Lower leg skin (tissue), 4 donors: ENCODE data around the gene CCL22. TPM values are rescaled to one million over a fixed set of nuclear protein-coding genes. Genes with fewer than 3 reads are reported as not detected.

ENCODE experiments used
- DNase-seq, 2 donors: peaks; one replicate each; pipeline ENCODE4 v3.0.0-alpha.2; 2019; ENCODE audit warnings: low spot score in 2 of 2
- H3K4me3 ChIP-seq: fragments of 200-600 bp; sonication (generic); 2 replicates; pipeline ENCODE4 v1.5.1; 2017; ENCODE audit warnings: mild to moderate bottlenecking, low read depth; ENCODE audit not compliant: poor library complexity, severe bottlenecking
- CTCF ChIP-seq, 3 donors: fragments of 450-650 bp; IDR thresholded peaks; one replicate each; pipeline ENCODE4 v1.5.1; 2016; ENCODE audit warnings: antibody characterized with exemption in 3 of 3, mild to moderate bottlenecking in 3 of 3, moderate library complexity in 2 of 3
- POLR2A ChIP-seq, 2 donors: fragments of 450-650 bp; IDR thresholded peaks; one replicate each; pipeline ENCODE4 v1.6.1; 2016 to 2017; ENCODE audit warnings: antibody characterized with exemption in 2 of 2, mild to moderate bottlenecking in 1 of 2, moderate library complexity in 1 of 2
- WGBS, 2 donors: methylation state at CpG; one replicate each; pipeline ENCODE4 v1.1.5; 2018; 5-methylcytosine and 5-hydroxymethylcytosine counted together
- intact Hi-C: fragments of 100-400 bp; cut with DNase I; formaldehyde crosslinking; loops from one replicate; pipeline ENCODE4 v1.15.0; 2023; ENCODE audit warnings: low total_unique reads
- total RNA-seq, 4 donors: library from RNA; depleted of rRNA; stranded (reverse); fragments of >200 nt; gene quantifications; one replicate each; pipeline ENCODE4 v1.1.0, GENCODE V29; 2016

The CCL22 gene
- total RNA-seq, 4 donors from 2014 or later: 0.99 to 10.1 (median 2.0) TPM

DNA sequence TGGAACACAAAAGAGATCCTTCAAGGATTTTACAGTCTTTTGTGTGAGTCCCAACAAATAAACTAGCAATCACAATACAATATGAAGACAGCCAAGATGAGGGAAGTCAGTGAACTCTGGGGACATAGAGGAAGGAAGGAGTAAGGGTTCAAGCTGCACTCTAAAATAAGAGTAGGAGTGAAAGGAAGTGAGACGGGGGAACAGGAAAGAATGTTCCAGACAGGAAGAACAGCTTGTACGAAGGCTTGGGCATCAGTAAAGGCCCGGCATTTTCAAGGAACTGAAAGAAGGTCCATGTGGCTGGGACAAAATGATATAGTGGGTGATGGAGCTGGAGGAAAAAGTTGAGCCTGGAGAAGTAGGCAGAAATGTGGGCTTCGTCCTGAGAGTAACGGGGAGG lies 50.5 kb downstream of the CCL22 start:
- DNase-seq: no peak
- WGBS, 2 donors: 56 to 60% methylated on average over 5 of the region's 5 CpGs
- no peak overlapping the region for H3K4me3 ChIP-seq
- TF ChIP-seq POLR2A (IDR thresholded peaks at IDR 0.05) (no peak), CTCF (IDR thresholded peaks at IDR 0.05) (no peak)
- intact Hi-C loops: no loop called here

DNA sequence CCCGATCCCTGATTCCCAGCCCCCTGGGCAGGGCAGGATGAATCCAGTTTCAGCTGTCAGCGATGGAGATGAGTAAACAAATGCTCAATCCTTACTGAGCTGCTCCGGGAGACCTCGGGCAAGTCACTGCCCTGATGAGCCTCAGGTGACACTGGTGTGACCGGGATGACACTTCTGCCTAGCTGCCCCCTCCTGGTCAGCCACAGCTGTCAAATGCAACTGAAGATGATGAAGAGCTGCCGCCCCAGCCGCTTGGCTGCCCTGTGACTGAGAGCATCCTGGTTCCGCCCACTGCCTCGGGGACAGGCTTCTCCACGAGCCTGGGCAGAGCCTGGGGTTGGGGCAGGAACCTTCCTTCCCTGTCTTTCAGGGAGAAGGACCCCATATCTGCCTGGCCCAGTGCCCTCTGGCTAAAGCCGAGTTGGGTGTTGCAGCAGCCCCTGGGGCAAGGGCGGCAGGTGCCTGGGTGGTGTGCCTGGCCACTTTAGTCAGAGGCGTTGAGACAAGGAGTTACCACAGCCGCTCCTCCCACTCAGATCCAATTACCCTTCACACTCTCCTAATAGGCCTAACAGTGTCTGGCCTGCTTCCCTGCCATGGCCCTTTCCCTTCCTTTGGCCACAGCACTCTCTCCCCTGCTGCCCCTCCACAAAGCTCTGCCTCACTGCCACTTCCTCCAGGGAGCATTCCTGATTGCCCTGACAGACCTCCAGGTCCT lies 51.4 kb downstream of the CCL22 start:
- no peak overlapping the region for H3K4me3 ChIP-seq
- TF ChIP-seq POLR2A (IDR thresholded peaks at IDR 0.05): no peak
- no peak for TF ChIP-seq CTCF (IDR thresholded peaks at IDR 0.05)
- WGBS, 2 donors: 33 to 43% methylated on average over 14 of the region's 14 CpGs
- intact Hi-C loops: no loop called here
- no peak for DNase-seq

DNA sequence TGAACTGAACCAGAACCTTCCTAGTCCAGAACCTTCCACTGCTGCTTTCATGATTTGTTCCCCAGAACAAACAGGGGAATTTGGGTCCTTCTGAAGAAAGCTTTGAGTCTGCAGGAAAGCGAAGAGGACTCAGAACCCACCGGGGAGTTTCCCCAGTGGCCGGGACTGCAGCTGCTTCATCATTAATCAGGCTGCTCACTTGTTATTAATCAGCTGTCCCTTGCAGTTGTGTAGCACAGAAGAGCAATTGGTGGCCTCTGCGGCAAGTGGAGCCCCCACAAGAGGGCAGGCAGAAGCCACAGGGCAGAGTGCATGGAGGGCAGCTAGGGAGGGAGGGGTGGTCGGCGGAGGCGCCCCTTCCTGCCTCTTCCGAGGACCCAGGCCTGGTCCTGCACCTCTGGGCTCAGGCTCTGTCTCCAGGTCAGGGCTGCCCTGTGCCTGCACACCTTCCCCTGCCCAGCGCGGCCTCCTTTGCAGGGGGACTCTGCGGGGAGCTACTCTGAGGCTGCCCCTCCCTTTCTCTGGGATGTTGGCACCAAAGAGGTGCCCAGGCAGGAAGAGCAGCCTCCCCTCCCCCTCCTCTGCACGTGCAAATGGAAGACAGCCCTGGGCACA lies 52.9 kb downstream of the CCL22 start:
- TF ChIP-seq CTCF (IDR thresholded peaks at IDR 0.05) (no peak), POLR2A (IDR thresholded peaks at IDR 0.05) (no peak)
- no peak overlapping the region for H3K4me3 ChIP-seq
- 61 to 64% methylated on average over 11 of the region's 12 CpGs for WGBS, 2 donors
- no peak for DNase-seq
- intact Hi-C loops: no loop called here

- WGBS, 2 donors: 91 to 92% methylated on average over 9 of the region's 9 CpGs
- no peak for TF ChIP-seq CTCF (IDR thresholded peaks at IDR 0.05)
- no peak for TF ChIP-seq POLR2A (IDR thresholded peaks at IDR 0.05)
- no peak overlapping the region for H3K4me3 ChIP-seq
- intact Hi-C loops: no loop called here
- DNase-seq: no peak
Measured at GRCh38 chr16:57412584-57412983, 54.0 kb downstream of the CCL22 start.

GRCh38 chr16:57413301-57413730 lies 54.7 kb downstream of the CCL22 start:
- DNase-seq: no peak
- 87 to 94% methylated on average over 4 to 5 of the region's 5 CpGs for WGBS, 2 donors

More at GRCh38 chr16:57413301-57413730, 54.7 kb downstream of the CCL22 start:
- H3K4me3 ChIP-seq: no peak overlapping the region
- no peak for TF ChIP-seq CTCF (IDR thresholded peaks at IDR 0.05)
- no peak for TF ChIP-seq POLR2A (IDR thresholded peaks at IDR 0.05)
- intact Hi-C loops: no loop called here
